Ovary (tissue), 3 donors: ENCODE data around the gene FBXO15.

Source experiments
- POLR2A ChIP-seq: fragments of 450-650 bp; IDR thresholded peaks from one replicate; pipeline ENCODE4 v1.6.1; 2017; ENCODE audit warnings: antibody characterized with exemption, mild to moderate bottlenecking, moderate library complexity
- TF ChIP-seq, protein P1 (sequence below), 3 donors: fragments of 450-650 bp in 2 of 3; fragments of 200-600 bp in 1 of 3; IDR thresholded peaks; one replicate each; pipeline versions ENCODE4 v1.5.1 to v1.8.0; 2016 to 2022; ENCODE audit warnings: antibody characterized with exemption in 3 of 3, mild to moderate bottlenecking in 1 of 3
- donor health status: DM: no; HTN: no; CAD: no.

DNA sequence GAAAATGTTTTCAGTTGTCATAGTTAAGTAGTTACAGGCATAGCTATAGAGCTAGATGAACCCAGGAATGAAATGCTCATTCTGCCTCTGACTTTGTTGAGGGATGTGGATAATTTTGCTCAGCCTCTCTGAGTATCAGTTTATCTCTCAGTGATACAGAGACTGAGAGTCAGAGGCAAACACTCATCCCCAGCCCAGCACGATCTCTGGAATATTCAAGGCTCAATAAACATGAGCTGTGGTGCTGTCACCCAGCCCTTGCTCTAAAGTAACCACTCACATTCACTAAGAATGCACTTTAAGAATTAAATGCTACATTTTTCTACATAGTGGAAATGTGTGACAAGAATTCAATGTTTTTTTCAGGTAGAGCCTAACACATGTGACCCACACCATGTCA is 31.2 kb upstream of the FBXO15 start:
- TF ChIP-seq, protein P1, sequence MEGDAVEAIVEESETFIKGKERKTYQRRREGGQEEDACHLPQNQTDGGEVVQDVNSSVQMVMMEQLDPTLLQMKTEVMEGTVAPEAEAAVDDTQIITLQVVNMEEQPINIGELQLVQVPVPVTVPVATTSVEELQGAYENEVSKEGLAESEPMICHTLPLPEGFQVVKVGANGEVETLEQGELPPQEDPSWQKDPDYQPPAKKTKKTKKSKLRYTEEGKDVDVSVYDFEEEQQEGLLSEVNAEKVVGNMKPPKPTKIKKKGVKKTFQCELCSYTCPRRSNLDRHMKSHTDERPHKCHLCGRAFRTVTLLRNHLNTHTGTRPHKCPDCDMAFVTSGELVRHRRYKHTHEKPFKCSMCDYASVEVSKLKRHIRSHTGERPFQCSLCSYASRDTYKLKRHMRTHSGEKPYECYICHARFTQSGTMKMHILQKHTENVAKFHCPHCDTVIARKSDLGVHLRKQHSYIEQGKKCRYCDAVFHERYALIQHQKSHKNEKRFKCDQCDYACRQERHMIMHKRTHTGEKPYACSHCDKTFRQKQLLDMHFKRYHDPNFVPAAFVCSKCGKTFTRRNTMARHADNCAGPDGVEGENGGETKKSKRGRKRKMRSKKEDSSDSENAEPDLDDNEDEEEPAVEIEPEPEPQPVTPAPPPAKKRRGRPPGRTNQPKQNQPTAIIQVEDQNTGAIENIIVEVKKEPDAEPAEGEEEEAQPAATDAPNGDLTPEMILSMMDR (IDR thresholded peaks at IDR 0.05) = no peak
- no peak for TF ChIP-seq POLR2A
